HG02970 (cell line): ENCODE measurements around the gene DSTYK.

ENCODE experiments used
- ATAC-seq: cut with Tn5 transposase; IDR thresholded peaks from one replicate; pipeline ENCODE4 v1.9.1; 2021; ENCODE audit warnings: mild to moderate bottlenecking, moderate library complexity, moderate number of reproducible peaks; ENCODE audit not compliant: unreplicated experiment, low FRiP score

DSTYK gene

DNA sequence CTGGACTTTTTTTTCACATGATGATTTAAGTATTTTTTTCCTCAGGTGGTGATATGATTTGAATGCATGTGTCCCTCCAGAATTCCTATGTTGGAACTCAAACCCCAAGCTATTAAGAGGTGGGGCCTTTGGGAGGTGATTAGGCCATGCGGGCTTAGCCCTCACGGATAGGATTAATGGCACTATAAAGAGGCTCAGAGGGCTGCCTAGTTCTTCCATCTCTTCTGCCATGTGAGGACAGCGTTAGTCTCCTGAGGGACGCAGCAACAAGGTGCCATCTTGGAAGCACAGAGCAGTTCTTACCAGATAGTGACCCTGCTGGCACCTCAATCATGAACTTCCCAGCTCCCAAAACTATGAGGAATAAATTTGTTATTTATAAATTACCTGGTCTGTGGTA, 71.4 kb downstream of the DSTYK start:
- ATAC-seq: no peak

DNA sequence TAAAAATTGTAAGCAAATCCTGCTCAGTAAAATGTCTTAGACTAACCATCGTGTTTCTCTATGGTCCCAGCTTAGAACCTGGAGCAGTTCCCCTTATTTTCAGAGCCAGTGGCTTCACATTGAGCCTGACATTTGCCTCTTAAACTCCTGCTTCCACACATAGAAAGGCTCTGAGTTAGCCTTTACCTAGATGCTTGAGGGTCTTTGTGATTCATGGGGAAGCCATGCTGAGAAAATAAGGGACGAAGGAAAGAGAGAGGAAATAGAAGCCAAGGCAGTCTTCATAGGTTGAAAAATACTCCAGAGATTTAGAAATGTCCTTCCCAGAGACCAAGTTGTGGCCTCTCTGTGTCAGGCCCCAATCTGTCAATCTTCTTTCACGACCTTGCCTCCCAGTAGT, 73.6 kb downstream of the DSTYK start:
- ATAC-seq: no peak

DNA sequence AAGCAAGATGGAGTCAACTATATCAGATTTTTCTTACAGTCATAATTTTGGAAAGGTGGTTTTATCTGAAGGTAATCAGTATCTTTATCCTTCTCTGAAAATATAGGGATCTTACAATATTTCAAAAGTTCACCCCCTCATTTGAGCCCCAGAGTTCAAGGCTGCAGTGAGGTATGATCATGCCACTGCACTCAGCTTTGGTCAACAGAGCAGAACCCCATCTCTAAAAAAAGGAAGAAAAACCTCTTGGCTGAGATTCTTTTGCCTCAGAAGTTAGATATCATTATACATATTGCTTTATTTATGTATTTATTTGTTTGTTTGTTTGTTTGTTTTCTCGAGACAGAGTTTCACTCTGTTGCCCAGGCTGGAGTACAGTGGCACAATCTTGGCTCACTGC, 78.2 kb downstream of the DSTYK start:
- no peak for ATAC-seq

DNA sequence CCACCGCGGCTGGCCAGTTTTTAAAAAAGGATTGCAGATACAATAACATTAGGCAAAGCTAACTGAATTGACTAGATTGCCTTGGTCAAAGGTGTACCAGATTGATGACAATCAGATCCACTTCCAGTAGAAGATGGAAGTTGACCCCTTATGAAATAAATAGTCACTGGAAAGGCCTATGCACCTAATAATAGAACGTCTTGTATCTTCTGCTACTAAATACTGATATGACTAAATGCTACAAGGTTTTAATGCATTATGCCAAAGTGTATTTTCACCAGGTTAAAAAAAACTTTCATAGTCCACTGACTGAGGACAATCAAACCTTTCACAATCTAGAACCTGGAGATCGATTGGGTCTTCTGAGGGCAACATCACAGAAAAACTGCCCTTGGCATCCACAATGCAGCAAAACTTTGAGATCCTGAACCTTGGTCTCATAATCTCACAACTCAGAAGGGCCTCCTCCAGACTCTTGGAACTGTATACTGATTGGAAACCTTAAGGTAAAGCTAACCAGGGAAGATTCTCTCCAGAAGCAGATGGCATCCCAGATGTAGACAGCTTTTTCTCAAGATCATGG, 82.0 kb downstream of the DSTYK start:
- no peak for ATAC-seq

DNA sequence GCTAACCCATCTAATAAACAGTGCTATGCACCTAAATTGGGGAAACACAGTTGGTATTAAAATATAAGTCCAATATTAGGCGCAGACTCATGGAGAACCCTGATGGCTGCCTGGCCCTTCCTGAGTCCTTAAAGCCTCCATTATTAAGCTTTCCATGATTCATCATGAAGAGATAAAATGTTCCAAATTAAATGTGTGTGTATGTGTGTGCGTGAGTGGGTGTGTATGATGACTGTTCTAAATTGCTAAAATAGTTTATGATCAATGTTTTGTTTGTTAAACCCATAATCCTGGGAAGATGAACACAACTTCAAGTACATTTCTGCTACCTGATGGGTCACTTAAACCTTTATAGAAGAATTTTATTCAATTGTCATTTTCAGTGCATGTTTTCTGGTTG, 83.5 kb downstream of the DSTYK start:
- no peak for ATAC-seq

DNA sequence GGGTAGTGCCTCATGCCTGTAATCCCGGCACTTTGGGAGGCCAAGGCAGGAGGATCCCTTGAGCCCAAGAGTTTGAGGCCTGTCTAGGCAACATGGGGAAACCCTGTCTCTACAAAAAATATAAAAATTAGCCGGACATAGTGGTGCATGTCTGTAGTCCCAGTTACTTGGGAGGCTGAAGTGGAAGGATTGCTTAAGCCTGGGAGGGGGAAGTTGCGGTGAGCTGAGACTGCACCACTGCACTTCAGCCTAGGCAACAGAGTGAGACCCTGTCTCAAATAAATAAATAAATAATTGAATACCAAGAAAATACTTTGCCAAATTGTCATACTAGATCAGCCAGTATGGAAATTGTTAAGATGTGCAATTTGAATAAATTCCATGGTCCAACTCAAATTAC, 83.9 kb downstream of the DSTYK start:
- no peak for ATAC-seq

DNA sequence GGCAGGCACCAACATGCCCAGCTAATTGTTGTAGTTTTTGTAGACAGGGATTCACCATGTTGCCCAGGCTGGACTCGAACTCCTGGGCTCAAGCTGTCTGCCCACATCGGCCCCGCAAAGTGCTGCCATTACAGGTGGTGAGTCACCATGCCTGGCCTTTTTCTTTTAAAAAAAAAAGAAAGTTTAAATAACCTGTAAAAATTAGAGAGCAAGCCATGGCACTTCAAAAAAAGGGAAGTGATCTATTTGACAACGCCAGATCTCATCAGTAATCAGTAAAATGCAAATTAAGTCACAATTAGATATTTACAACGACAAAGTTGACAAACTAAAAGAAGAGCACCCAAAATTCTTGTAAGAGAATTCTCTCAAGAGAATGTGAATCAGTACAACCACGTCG, 86.8 kb downstream of the DSTYK start:
- no peak for ATAC-seq

DNA sequence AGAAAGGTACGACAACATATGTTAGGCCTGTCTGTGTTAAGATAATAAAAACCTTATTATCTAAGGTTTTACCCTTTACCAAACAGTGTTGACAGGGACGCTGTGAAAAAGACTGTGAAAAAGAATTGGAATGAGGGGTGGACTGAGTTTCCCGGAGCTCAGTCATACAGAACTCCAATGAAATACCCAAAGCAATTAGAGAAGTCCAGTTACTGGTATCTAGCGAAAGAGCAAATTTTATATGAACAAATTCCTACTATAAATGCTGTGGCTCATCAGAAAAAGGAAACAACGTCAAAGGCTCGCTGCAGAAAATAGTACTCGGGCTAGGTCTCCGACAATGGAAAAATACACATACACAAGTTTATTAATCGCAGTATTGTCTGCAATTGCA, 89.0 kb downstream of the DSTYK start:
- no peak for ATAC-seq

DNA sequence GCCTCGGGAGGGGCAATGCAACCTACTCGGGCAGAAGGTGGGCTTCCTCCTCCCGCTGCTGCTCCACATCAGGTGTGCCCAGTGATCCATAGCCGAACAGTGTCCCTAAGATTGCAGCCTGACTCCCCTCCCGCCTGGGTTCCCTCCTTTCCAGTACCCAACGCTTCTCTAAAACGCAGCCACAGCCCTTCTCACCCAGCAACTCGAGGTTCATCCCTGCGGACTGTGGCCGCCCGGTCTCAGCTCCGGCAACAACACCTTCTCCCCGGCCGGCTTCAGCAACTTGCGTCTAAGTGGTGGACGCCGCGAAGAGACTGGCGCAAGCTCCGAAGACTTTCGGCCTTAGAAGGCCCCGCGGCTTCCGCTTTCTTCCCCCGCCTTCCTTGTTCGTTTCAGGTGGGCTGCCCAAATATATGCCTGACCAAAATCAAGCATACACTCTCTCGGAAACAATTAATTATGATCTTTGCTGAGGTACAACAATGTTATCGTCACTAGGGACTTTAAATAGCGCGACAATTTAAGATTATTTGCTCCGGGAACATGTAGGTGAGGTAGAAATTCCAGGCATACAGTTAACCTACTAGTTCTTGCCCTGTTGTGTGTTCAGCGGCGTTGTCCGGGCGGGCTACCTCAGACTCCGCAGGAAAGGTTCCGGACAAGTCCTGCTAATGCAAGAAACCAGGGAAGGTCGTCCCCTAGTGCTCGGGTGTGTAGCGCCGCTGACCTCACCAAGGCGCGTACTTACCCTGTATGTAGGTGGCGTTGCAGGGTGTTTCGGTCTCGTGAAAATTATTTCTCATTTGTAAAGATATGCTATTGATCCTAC, 89.6 kb downstream of the DSTYK start, which contains the start of gene RBBP5:
RBBP5 (minus strand) TSS at position 319 of the 829 bp plus-strand sequence; CDS start at position 214, 105 bp downstream.
- peak; percentile 92 for ATAC-seq

DNA sequence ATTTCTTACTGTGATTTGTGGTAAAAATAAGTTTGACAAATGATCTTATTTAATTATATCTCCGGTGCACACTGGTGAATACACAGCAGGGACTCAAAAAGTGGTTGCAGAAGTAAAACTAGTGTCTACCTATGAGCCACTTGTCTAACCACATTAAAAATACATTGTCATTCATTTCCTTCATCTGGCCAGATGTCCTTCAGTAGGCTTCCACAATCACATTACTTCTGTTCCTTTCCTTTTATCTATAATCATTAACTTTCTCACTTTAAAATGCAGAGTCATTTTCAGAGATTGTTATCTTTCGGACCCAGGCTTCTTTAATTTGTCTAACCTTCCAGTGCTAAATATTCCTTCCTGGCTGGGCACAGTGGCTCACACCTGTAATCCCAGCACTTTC, 92.8 kb downstream of the DSTYK start:
- ATAC-seq: no peak

DNA sequence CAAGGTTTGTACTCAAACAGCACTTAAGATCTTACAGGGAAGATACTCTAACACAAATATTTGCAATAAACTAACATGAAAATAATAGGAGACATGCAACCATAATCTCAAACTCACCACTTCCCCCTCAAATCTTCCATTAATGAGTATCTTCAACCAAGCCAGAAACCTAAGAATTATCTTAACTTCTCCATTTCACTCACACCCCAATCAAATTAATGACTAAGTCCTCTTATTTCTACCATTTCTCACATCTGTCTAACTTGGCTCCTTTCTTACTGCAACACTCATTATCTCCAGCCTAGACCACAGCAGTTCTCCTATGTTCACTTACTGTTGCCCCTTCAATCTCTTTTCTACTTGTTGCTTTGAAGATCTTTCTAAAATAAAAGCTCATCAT, 100.1 kb downstream of the DSTYK start:
- ATAC-seq: no peak

DNA sequence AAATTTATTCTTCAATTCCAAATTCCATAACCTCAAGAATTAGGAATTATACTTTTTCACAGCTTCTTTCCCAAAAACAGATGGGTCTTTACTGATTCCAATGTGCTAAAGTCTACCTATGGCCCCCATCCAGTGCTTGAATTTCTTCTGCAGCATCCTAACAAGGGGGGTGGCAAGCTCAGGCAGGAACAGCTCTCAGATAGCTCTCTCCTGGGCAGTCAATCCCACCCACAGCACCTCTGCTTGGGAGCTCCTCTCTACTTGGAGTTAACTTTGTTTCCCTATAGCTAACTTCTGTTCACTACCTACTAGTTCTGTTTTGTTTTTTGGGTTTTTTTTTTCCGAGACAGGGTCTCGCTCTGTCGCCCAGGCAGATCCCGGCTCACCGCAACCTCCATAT, 101.8 kb downstream of the DSTYK start:
- ATAC-seq: no peak

DNA sequence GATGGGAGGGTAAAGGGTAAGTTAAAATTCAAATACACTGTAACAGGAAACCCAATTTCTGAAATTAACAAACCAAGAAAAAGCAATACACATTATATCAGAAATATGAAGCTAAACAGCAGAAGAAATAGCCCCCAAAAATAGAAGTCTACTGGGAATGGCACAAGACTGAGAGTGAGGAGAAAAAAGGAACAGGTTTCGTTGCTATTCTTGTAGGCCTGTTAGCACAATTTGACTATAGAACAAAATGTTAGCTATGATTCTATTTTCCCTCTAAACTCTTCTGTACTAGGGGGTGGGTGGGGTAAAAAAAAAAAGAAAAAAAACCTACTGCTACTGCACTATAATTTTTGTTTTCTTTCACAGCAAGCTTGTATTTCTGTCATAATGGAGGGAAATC, 102.2 kb downstream of the DSTYK start:
- no peak for ATAC-seq

DNA sequence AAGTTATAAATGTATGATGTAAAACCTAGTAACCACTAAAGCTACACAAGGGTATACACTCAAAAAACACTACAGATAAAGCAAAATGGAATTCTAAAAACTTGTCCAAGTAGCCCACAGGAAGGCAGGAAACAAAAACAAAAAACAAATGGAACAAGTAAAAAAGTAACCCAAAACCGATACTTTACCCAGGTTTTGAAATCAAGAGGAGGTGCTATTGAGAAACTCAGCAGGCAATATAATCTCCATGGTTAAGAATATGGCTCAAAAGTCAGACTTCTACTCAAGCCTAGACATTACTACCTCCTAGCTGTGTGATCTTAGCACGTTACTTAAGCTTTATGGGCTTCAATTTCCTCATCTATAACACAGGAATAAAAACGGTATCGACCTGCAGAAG, 103.0 kb downstream of the DSTYK start:
- ATAC-seq: no peak

DNA sequence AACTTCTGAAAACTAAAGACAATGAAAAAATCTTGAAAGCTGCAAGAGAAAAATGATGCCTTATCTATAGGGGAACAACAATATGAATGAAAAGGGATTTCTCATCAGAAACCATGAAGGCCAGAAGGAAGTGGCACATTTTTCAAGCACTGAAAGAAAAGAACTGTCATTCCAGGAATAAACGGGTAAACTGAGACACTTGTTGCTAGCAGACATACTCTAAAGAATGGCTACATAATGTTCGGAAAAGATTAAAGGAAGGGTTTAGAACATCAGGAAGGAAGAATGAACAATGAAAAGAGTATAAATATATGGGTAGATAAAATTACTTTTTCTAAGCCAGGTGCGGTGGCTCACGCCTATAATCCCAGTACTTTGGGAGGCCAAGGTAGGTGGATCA, 104.2 kb downstream of the DSTYK start:
- ATAC-seq: no peak

DNA sequence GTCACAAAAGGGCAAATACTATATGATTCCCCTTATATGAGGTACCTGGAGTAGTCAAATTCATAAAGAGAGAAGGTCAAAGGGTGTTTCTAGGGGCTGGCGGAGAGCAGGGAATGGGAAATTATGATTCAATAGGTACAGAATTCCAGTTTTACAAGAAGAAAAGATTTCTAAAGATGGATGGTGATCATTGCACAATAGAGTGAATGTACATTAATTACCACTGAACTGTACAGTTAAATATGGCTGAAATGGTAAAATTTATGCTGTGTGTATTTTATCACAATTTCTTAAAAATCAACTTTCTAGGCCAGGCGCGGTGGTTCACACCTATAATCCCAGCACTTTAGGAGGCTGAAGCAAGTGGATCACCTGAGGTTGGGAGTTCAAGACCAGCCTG, 109.1 kb downstream of the DSTYK start:
- no peak for ATAC-seq

DNA sequence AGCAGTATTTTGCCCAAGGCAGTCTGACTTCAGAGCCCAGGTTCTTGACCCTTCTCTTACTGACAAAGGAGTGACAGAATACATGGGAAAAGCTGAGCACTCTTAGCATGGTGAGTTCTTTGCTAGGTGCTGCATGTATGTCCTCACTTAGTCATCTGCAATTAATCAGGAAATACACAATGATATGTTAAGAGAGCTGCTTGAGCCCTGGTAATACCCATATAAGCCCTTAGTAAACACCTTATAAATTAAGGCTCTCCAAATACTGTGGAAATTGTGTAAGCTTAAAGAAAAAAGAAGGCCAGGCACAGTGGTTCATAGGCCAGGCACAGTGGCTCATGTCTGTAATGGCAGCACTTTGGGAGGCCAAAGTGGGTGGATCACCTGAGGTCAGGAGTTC, 113.3 kb downstream of the DSTYK start:
- ATAC-seq: no peak

DNA sequence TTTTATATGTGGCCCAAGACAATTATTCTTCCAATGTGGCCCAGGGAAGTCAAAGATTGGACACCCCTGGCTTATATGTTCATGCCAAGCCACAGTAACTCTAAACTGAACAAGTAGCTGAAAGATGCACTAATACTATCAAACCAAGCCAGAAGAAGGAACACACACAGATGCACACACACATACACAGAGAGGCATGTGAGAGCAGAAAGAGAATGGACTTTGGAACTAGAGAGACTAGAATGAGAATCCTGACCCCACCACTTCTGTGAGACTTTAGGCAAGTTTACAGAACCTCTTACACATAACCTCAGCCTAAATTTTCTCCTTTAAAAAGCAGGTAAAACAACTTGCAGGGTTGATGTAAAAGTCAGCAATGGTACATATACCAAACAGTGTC, 116.1 kb downstream of the DSTYK start:
- no peak for ATAC-seq
